ENCODE results near the gene TNFRSF21. TPM values are rescaled to one million over a fixed set of nuclear protein-coding genes. Genes with fewer than 3 reads are reported as not detected.

The TNFRSF21 gene
- polyA plus RNA-seq, 3 donors = 0.43 to 0.86 (median 0.58) TPM

DNA sequence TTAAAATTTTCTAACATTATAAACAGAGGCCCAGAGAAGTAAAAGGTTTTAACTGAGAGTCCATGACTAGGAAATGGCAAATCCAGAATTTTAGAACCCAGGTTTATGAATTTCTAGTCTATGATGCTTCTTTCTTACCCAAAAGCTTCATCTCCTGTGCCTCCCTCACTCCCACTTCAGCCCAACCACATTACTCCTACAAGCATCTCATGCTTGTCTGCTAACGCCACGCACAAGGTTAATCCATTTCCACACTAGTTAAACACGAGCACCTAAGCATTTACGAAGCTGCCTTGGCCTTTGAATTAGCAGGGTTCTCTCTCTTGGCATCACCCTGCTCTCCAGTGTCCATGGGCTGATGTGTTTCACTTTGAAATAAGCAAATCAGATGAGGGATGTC is 32.0 kb downstream of the TNFRSF21 start:
- no peaks in the 10 kb centered on the region for H3K27me3 ChIP-seq (ENCODE audit: control insufficient read depth in 2 of 2, insufficient read depth in 2 of 2, low read length in 2 of 2)
- no peak overlapping the region for H3K4me2 ChIP-seq (replicated peaks; ENCODE audit: extremely low read depth, low read length, poor library complexity, severe bottlenecking)
- peak overlapping the region in 1 of 2 donors; percentile 24 for H3K4me3 Mint-ChIP-seq
- no peak overlapping the region for H3K9ac ChIP-seq (ENCODE audit: insufficient read depth, low read length, poor library complexity, severe bottlenecking)
- intact Hi-C loops (cut with micrococcal nuclease) = no loop called here
- no peak overlapping the region for H3K27ac ChIP-seq (ENCODE audit: low read depth in 1 of 2, low read length in 2 of 2)
- H3K4me1 Mint-ChIP-seq = peaks cover 8% of the 10 kb centered on the region
- H2AFZ ChIP-seq (ENCODE audit: insufficient read depth, low read depth, low read length, poor library complexity, severe bottlenecking) = no peak overlapping the region
- TF ChIP-seq, protein P1, sequence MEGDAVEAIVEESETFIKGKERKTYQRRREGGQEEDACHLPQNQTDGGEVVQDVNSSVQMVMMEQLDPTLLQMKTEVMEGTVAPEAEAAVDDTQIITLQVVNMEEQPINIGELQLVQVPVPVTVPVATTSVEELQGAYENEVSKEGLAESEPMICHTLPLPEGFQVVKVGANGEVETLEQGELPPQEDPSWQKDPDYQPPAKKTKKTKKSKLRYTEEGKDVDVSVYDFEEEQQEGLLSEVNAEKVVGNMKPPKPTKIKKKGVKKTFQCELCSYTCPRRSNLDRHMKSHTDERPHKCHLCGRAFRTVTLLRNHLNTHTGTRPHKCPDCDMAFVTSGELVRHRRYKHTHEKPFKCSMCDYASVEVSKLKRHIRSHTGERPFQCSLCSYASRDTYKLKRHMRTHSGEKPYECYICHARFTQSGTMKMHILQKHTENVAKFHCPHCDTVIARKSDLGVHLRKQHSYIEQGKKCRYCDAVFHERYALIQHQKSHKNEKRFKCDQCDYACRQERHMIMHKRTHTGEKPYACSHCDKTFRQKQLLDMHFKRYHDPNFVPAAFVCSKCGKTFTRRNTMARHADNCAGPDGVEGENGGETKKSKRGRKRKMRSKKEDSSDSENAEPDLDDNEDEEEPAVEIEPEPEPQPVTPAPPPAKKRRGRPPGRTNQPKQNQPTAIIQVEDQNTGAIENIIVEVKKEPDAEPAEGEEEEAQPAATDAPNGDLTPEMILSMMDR (IDR thresholded peaks at IDR 0.05) = no peak
- no peak overlapping the region for H3K4me3 ChIP-seq (replicated peaks in 1 of 3; ENCODE audit: low read depth in 2 of 3, low read length in 3 of 3)
- no peaks in the 10 kb centered on the region for H3K9me3 ChIP-seq (replicated peaks in 1 of 2; ENCODE audit: control insufficient read depth in 1 of 2, insufficient read depth in 1 of 2, low read length in 2 of 2)
- peaks cover 0 to 4% (median 0%) of the 10 kb centered on the region in 7 donors for H3K9me3 Mint-ChIP-seq
- H3K4me1 ChIP-seq (ENCODE audit: control insufficient read depth in 1 of 2, insufficient read depth in 2 of 2, low read length in 2 of 2) = peaks cover 4 to 7% of the 10 kb centered on the region in 2 donors
- H3K27ac Mint-ChIP-seq = peak overlapping the region in 1 of 7 donors; percentile 38
- no peak for DNase-seq
- H3K27me3 Mint-ChIP-seq (ENCODE audit: low read depth in 3 of 3) = peaks cover 0 to 2% (median 0%) of the 10 kb centered on the region in 3 donors
- 100% methylated on average over 4 of the region's 4 CpGs for WGBS (ENCODE audit: insufficient coverage)
- no peaks in the 10 kb centered on the region for H3K79me2 ChIP-seq (ENCODE audit: insufficient read depth, low read length)
- H3K36me3 ChIP-seq (replicated peaks in 1 of 2; ENCODE audit: control insufficient read depth in 1 of 2, insufficient read depth in 2 of 2, low read length in 2 of 2) = no peaks in the 10 kb centered on the region
- no peaks in the 10 kb centered on the region for H3K36me3 Mint-ChIP-seq
- H4K20me1 ChIP-seq (ENCODE audit: insufficient read depth, low read length) = no peaks in the 10 kb centered on the region

DNA sequence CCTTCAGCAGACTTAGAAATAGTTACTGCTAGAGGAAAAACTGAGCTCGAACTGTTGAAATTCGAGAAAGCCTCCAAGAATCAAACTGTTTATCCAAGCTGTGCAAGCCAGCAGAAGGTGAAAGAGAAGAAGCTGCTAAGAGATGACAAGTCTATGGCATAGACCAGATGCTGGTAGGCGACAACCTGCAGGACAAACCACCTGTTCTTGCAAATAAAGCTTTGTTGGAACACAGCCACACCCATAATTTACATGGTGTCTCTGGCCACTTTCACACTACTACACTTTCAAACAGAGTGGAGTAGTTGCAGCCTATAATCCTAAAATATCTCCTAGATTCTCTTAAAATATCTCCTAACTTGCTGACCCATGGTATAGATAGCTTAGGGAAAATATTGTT is 33.3 kb downstream of the TNFRSF21 start:
- H3K9me3 ChIP-seq (replicated peaks in 1 of 2; ENCODE audit: control insufficient read depth in 1 of 2, insufficient read depth in 1 of 2, low read length in 2 of 2) = no peaks in the 10 kb centered on the region
- no peak overlapping the region for H3K9ac ChIP-seq (ENCODE audit: insufficient read depth, low read length, poor library complexity, severe bottlenecking)
- H3K4me1 Mint-ChIP-seq = peaks cover 8% of the 10 kb centered on the region
- WGBS (ENCODE audit: insufficient coverage) = 100% methylated on average over 2 of the region's 3 CpGs
- no peaks in the 10 kb centered on the region for H4K20me1 ChIP-seq (ENCODE audit: insufficient read depth, low read length)
- no peaks in the 10 kb centered on the region for H3K36me3 ChIP-seq (replicated peaks in 1 of 2; ENCODE audit: control insufficient read depth in 1 of 2, insufficient read depth in 2 of 2, low read length in 2 of 2)
- peaks cover 0 to 4% (median 0%) of the 10 kb centered on the region in 7 donors for H3K9me3 Mint-ChIP-seq
- no peaks in the 10 kb centered on the region for H3K27me3 Mint-ChIP-seq (ENCODE audit: low read depth in 3 of 3)
- TF ChIP-seq, protein P1 (IDR thresholded peaks at IDR 0.05) = no peak
- no peak for DNase-seq
- intact Hi-C loops (cut with micrococcal nuclease) = no loop called here
- H3K27ac ChIP-seq (ENCODE audit: low read depth in 1 of 2, low read length in 2 of 2) = no peak overlapping the region
- no peak overlapping the region for H3K4me3 ChIP-seq (replicated peaks in 1 of 3; ENCODE audit: low read depth in 2 of 3, low read length in 3 of 3)
- H3K36me3 Mint-ChIP-seq = no peaks in the 10 kb centered on the region
- no peaks in the 10 kb centered on the region for H3K27me3 ChIP-seq (ENCODE audit: control insufficient read depth in 2 of 2, insufficient read depth in 2 of 2, low read length in 2 of 2)
- no peak overlapping the region for H3K4me3 Mint-ChIP-seq
- peaks cover 4 to 7% of the 10 kb centered on the region in 2 donors for H3K4me1 ChIP-seq (ENCODE audit: control insufficient read depth in 1 of 2, insufficient read depth in 2 of 2, low read length in 2 of 2)
- no peak overlapping the region for H3K4me2 ChIP-seq (replicated peaks; ENCODE audit: extremely low read depth, low read length, poor library complexity, severe bottlenecking)
- H2AFZ ChIP-seq (ENCODE audit: insufficient read depth, low read depth, low read length, poor library complexity, severe bottlenecking) = no peak overlapping the region
- H3K79me2 ChIP-seq (ENCODE audit: insufficient read depth, low read length) = no peaks in the 10 kb centered on the region
- H3K27ac Mint-ChIP-seq = no peak overlapping the region
